EH (cell line): ENCODE measurements around the gene ZDHHC18.
A peak's percentile ranks its signal among the peaks of the same experiment; 100 is the strongest.
"Not testable (repeated sequence)": the region's sequence is repeated elsewhere in the genome, so short reads cannot be mapped to it uniquely, and the experiment has no call there.

Experiments used
- DNase-seq: peaks from one replicate; pipeline ENCODE4 v3.0.0-alpha.2; 2015; ENCODE audit warnings: low read depth

Gene ZDHHC18

GRCh38 chr1:26858160-26858559, 31.7 kb downstream of the ZDHHC18 start:
- peak; percentile 14 for DNase-seq

- DNase-seq: no peak
Observed at GRCh38 chr1:26858891-26859640, 32.6 kb downstream of the ZDHHC18 start.

GRCh38 chr1:26861286-26861701, 34.8 kb downstream of the ZDHHC18 start:
- DNase-seq: peak; percentile 65

DNA sequence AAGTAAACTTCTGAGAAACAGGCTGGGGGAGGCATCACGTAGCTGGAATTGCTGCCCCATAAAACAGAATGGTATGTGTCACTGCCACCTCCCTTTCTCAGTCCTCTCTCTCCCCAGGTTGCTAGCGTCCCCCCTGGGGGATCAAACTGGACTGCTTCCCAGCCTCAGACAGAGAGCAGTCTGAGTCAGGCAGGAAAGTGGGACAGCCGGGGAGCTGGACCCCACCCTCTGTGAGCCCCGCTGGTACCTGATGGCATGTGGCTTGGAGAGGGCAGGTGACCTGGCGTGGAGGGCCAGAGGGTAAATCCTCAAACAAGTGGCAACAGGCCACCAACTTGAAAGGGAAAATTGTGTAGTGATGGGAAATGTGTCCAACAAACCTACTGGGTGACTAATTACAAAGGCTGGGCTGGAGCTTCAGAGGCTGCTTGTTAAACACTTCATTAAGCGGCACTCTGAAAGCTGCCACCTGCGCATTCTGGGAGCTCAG, 35.4 kb downstream of the ZDHHC18 start:
- peak; percentile 47 for DNase-seq

GRCh38 chr1:26862781-26863684, 36.5 kb downstream of the ZDHHC18 start, which contains the start of gene SFN:
TSS of gene SFN (plus strand) at chr1:26863149. CDS start at chr1:26863213, 64 bp downstream.
- no peak for DNase-seq

DNA sequence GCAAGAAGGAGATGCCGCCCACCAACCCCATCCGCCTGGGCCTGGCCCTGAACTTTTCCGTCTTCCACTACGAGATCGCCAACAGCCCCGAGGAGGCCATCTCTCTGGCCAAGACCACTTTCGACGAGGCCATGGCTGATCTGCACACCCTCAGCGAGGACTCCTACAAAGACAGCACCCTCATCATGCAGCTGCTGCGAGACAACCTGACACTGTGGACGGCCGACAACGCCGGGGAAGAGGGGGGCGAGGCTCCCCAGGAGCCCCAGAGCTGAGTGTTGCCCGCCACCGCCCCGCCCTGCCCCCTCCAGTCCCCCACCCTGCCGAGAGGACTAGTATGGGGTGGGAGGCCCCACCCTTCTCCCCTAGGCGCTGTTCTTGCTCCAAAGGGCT, 37.2 kb downstream of the ZDHHC18 start:
- no peak for DNase-seq

DNA sequence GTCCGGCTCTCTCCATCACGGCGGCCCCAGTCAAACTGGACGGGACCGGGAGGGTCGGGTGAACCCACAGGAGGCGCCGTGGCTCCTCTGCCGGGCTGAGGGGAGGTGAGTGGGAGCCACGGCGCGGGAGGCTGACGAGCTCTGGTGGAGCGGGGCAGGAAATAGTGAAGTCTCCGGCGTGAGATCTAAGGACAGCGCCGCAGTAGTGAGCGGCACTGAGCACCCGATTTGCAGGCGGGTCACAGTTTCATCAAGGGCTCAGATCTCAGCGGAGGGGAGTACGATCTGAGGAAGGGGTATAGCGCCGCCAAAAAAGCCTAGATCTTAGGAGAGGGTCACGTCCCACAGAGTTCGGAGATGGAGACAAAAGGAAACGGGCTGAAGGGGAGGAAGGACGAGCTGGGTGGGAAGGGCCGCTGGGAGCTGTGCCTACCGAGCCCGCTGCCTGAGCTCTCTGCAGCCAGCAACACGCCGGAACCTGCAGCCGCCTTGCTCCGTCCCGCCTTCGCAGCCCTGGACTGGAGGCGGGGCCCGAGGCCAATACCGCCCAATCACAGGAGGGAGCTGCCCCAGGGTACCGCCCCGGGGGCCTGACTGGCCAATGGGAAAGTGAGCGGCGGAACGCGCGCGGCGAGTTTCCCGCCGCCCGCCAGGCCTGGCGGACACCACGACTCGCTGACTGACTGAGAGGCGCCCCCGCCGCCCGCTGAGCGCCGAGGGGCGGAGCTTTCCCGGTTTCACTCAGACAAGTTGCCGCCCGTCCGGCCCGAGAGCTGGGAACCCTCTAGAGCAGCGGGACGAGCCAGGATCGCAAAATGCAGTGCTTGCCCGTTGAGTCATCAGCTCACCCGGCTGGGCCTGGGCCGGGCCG, 38.4 kb downstream of the ZDHHC18 start:
- DNase-seq: peak; percentile 99

GRCh38 chr1:26873097-26873496, 46.6 kb downstream of the ZDHHC18 start:
- not testable (repeated sequence) for DNase-seq

DNA sequence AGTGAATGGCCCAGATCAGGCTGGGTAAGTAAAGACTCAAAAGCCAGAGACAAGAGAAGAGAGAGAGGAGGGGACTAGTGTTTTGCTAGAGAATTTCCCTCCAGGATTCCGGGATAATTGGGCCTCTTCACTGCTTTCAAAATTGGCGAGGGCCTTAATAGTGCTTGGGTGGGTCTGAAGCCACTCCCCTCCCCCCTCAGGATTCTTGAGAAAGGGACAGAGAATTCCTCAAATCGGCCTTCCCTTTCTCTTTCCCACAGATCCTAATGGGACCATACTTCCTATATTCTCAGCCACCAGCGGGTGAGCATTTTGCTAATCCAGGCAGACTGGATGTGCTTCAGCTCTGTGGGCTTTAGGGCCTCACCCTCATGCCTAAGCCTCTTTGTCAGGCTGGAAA, 48.4 kb downstream of the ZDHHC18 start:
- no peak for DNase-seq

DNA sequence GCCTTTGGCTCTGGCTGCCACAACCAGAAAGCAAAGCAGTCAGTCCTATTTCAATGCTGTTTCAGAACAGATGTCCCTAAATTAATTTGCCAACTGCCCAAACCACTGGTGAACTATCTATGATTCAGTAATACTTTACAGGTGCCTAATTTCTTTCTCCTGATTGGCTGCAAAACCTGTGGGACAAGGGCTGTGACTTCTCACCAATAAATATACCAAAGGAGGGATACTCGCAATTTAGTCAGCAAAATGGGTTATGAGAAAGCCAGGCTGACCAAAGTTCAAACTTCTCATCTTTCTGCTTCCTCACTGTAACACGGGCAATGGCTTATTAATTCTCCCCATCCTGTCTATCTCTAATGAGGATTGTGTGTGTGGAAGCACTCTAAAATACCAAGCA, 50.8 kb downstream of the ZDHHC18 start:
- DNase-seq: no peak

DNA sequence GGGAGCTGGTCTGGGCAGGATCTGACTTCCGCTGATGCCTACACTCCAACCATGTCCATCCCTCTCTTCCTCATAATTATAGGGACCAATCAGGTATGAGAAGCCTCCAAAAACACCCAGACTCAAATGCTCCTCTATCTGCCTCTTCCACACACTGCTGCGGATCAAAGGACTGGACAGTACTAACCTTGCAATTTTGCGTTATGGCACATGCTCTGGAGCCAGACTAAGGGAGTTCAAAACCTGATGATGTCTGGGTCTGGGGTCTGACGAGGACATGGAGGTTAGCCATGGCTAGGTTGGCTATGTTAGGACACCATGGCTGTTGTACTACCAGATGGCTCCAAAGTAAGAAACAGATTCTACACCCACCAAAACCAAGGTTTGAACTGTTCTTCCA, 53.3 kb downstream of the ZDHHC18 start:
- no peak for DNase-seq

DNA sequence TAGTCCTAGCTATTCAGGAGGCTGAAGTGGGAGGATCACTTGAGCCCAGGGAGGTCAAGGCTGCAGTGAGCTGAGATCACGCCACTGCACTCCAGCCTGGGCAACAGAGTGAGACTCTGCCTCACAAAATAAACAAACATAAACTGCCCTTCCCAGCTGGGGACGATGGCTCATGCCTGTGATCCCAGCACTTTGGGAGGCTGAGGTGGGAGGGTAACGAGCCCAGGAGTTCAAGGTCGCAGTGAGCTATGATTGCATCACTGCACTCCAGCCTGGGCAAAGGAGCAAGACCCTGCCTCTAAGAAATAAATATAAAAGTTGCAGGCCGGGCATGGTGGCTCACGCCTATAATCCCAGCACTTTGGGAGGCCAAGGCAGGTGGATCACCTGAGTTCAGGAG, 55.1 kb downstream of the ZDHHC18 start:
- DNase-seq: not testable (repeated sequence)

GRCh38 chr1:26882696-26883463, 56.4 kb downstream of the ZDHHC18 start:
- no peak for DNase-seq

DNA sequence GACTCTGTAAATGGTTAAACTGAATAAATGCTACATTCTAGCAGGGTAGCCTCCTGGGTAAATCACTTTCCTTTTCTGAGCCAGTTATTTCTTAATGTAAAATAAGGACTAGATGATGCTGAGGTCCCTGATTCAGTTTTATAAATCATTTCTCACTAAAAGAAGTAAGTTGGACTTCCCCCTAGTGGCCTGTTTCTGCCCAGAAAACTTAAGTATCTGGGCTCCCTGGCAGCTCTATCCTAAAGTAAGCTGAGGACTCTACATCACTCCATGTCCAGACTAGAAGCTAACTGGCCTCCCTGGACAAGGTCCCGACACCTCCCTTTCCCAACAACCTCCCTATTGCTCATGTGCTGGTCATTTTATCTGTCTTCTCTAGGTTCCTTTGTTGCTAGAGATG, 60.6 kb downstream of the ZDHHC18 start:
- peak; percentile 53 for DNase-seq

- DNase-seq: no peak
Observed at GRCh38 chr1:26888231-26888630, 61.7 kb downstream of the ZDHHC18 start.

- DNase-seq: peak; percentile 81
Observed at GRCh38 chr1:26889551-26890466, 63.3 kb downstream of the ZDHHC18 start, which contains the start of gene GPN2. TSS of gene GPN2 (minus strand) at chr1:26890283. CDS start at chr1:26890096, 187 bp downstream.

DNA sequence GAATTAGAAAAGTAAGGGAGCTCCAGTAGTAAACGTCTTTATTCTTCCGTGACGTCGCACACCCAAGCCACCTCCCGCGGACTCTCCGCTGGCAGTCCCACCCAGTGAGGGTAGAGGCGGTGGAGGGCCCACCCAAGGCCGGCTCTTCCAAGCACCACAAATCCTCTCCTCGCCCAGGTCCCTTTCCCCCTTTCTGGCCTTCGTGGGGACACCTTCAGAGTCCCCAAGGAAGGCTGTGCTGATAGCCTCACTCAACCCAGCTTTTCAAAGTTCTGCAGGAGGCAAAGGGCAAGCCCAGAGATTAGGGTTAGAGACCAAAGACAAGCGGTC, 63.9 kb downstream of the ZDHHC18 start:
- no peak for DNase-seq

DNA sequence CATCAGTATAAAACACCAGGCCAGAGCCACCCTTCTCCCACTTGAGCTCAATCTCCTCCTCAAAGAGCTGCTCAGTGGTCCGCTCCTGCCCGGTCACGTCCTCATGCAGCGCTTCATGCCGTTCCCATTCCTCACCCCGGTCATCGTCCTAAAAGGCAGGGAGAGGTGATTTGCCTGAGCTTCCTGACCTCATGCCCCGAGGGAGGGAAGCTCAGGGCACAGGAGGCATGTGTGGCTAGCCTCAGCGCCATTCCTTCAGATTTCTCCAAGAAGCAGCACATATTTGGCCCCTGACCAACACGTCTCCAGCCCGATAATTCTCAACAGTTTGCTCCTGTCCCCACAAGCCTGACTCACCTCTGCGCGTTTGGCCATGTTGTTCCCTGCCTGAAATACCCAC, 67.8 kb downstream of the ZDHHC18 start:
- DNase-seq: no peak

GRCh38 chr1:26897351-26897750, 70.9 kb downstream of the ZDHHC18 start:
- no peak for DNase-seq
